GM04503 (cell line): ENCODE data around the gene MRPL17.

Source experiments
- DNase-seq: peaks from one replicate; pipeline ENCODE4 v3.0.0-alpha.2; 2012; ENCODE audit warnings: low read depth

Gene MRPL17

DNA sequence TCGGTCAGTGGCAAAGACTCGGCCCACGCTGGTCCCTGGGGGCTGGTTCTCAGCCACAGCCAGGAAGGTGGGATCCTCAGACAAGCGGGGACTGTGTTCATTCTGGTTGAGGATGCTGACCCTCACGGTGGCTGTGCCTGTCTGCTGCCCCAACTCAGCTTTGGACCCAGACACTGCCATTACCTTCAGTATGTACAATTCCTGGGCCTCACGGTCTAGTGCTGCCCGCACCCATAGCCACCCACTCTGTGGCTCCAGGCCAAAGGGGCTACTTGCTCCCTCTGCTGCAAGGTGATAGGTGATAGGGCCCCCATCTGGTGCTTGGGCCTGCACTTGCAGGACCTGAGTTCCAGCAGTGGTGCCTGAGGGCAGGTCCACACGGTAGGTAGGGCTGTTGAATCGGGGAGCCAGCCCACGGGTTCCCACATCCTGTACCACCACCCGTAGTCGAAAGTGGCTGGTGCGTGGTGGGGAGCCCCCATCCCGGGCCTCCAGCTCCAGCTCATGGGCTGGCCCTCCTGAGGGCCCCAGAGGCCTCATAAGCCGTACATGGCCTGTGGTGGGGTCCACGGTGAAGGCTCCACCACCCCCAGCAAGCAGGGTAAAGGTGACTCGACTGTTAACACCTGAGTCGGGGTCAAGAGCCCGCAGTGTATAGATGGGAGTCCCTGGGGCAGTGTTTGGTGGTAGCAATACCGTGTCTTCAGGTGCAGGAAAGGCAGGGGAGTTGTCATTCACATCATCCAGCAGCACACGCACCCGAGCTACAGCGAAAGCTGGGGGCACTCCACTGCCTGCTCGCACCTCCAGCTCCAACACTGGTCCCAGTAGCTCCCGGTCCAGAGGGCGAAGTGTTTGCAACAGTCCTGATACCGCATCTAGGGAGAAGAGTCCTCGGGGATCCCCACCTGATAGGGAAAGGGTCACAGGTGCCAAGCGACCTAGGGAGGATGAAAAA, 50.7 kb downstream of the MRPL17 start:
- DNase-seq = no peak

GRCh38 chr11:6631361-6631890, 51.7 kb downstream of the MRPL17 start:
- no peak for DNase-seq

DNA sequence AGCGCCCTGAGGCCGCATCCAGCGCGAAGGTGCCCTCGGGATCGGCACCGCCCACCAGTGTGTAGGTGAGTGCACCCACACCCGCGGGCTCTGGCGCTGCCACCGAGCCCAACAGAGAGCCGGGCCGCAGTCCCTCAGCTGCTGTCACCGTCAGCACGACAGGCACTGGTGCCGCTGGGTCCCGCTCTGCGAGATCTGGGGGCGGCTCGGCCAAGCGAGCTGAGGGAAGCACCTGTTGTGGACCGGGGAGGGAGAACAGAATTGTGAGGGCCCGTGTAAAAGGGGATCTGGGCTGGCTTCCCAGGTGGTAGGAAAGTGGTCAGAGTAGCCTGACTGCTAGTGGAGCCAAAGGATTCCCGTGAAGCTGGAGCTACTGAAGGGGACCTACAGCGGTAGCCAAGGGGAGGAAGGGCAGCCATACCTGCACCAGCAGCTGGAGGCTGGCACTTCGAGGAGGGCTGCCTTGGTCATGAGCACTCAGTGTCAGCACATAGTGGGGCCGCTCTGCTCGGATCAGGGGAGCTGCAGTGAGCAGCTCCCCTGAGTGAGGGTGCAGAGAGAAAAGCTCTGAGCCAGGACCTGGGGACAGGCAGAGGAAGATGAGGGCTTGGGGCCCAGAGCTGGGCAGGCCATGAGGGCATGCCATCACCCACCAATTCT, 52.4 kb downstream of the MRPL17 start:
- no peak for DNase-seq
